CD8-positive, alpha-beta memory T cell (primary cell): ENCODE results near the gene PYGB. TPM values are rescaled to one million over a fixed set of nuclear protein-coding genes. Genes with fewer than 3 reads are reported as not detected.

ENCODE experiments used
- CTCF ChIA-PET: fragments of 350-600 bp; sonication (Branson Sonifier 250); formaldehyde crosslinking; loops from one replicate; lab custom pipeline; 2021; ENCODE audit warnings: antibody characterized with exemption; lab: Charles Lee
- POLR2A ChIA-PET: fragments of 350-600 bp; sonication (Branson Sonifier 250); formaldehyde crosslinking; loops from one replicate; lab custom pipeline; 2021; ENCODE audit warnings: antibody characterized with exemption; lab: Charles Lee
- DNase-seq, 5 donors: peaks; one replicate each; pipeline versions ENCODE4 v3.0.0 to v3.0.0-alpha.2; 2020 to 2022; ENCODE audit warnings: mixed read lengths in 1 of 5
- H3K27ac ChIP-seq: one replicate; pipeline ENCODE4 v1.7.0; 2013; ENCODE audit warnings: low read depth, mild to moderate bottlenecking, low read length, moderate library complexity
- H3K27me3 ChIP-seq: 2 replicates; pipeline ENCODE4 v1.7.0; 2013; ENCODE audit warnings: low read length, mild to moderate bottlenecking; ENCODE audit not compliant: insufficient read depth, poor library complexity, severe bottlenecking
- H3K36me3 ChIP-seq: 2 replicates; pipeline ENCODE4 v1.7.0; 2013; ENCODE audit warnings: mild to moderate bottlenecking, low read length, moderate library complexity; ENCODE audit not compliant: insufficient read depth
- H3K4me1 ChIP-seq: 2 replicates; pipeline ENCODE4 v1.7.0; 2013; ENCODE audit warnings: mild to moderate bottlenecking, low read length, moderate library complexity; ENCODE audit not compliant: insufficient read depth
- H3K4me3 ChIP-seq: 2 replicates; pipeline ENCODE4 v1.7.0; 2013; ENCODE audit warnings: mild to moderate bottlenecking, low read length
- H3K9me3 ChIP-seq: 2 replicates; pipeline ENCODE4 v1.7.0; 2013; ENCODE audit warnings: mild to moderate bottlenecking, low read length
- H3K27ac Mint-ChIP-seq, 8 donors: one replicate each; pipeline ENCODE4 v1.8.0; 2020 to 2021; ENCODE audit warnings: mixed read lengths in 8 of 8, mild to moderate bottlenecking in 6 of 8, inconsistent platforms in 3 of 8, moderate library complexity in 3 of 8
- H3K27me3 Mint-ChIP-seq, 2 donors: one replicate each; pipeline ENCODE4 v1.8.0; 2020 to 2021; ENCODE audit warnings: mixed read lengths in 2 of 2, mild to moderate bottlenecking in 1 of 2, moderate library complexity in 1 of 2
- H3K36me3 Mint-ChIP-seq, 3 donors: one replicate each; pipeline ENCODE4 v1.8.0; 2020 to 2021; ENCODE audit warnings: mixed read lengths in 3 of 3, inconsistent platforms in 1 of 3, mild to moderate bottlenecking in 1 of 3
- H3K4me1 Mint-ChIP-seq, 3 donors: one replicate each; pipeline ENCODE4 v1.8.0; 2020 to 2021; ENCODE audit warnings: mixed read lengths in 3 of 3, inconsistent platforms in 1 of 3, mild to moderate bottlenecking in 1 of 3
- H3K4me3 Mint-ChIP-seq, 7 donors: one replicate each; pipeline ENCODE4 v1.8.0; 2020 to 2021; ENCODE audit warnings: mixed read lengths in 7 of 7, mild to moderate bottlenecking in 6 of 7, moderate library complexity in 4 of 7, inconsistent platforms in 2 of 7
- H3K9me3 Mint-ChIP-seq, 5 donors: one replicate each; pipeline ENCODE4 v1.8.0; 2020 to 2022; ENCODE audit warnings: mixed read lengths in 5 of 5, mild to moderate bottlenecking in 3 of 5, moderate library complexity in 2 of 5, inconsistent platforms in 1 of 5
- polyA plus RNA-seq: library from polyadenylated mRNA; unstranded; fragments of 300-500 nt; fragmentation: Illumina TruSeq; gene quantifications from one replicate; pipeline ENCODE4 v1.2.3, GENCODE V29; 2021
- total RNA-seq, 2 experiments: library from RNA; stranded (reverse); gene quantifications; one replicate each; pipeline ENCODE4 v1.2.3, GENCODE V29; 2021

PYGB gene
- total and polyA plus RNA-seq, 3 experiments from 2014 or later = 32.5 to 35.7 (median 35.6) TPM

- peaks cover 16% of the 10 kb centered on the region for H3K4me1 ChIP-seq
- H3K27ac ChIP-seq = no peak overlapping the region
- CTCF ChIA-PET = interaction anchor here (0.7 kb wide), 1 partner anchor 19 kb away, joined by 3 read pairs; no protein-coding TSS in a partner anchor
- no peaks in the 10 kb centered on the region for H3K9me3 Mint-ChIP-seq
- peaks cover 4 to 27% (median 10%) of the 10 kb centered on the region in 3 donors for H3K36me3 Mint-ChIP-seq
- no peak overlapping the region for H3K4me3 Mint-ChIP-seq
- peaks cover 32 to 69% (median 50%) of the 10 kb centered on the region in 3 donors for H3K4me1 Mint-ChIP-seq
- no peak overlapping the region for H3K4me3 ChIP-seq
- H3K9me3 ChIP-seq = no peaks in the 10 kb centered on the region
- no peak overlapping the region for H3K27ac Mint-ChIP-seq
- no peaks in the 10 kb centered on the region for H3K36me3 ChIP-seq
- POLR2A ChIA-PET = no interaction called here
- no peak for DNase-seq
- no peaks in the 10 kb centered on the region for H3K27me3 ChIP-seq
- no peaks in the 10 kb centered on the region for H3K27me3 Mint-ChIP-seq
These were observed 7.2 kb downstream of the PYGB start for GRCh38 chr20:25254986-25255680.

- H3K27me3 Mint-ChIP-seq = no peaks in the 10 kb centered on the region
- no peaks in the 10 kb centered on the region for H3K27me3 ChIP-seq
- DNase-seq = no peak
- CTCF ChIA-PET = interaction anchor here (1.5 kb wide), 1 partner anchor 9 kb away, joined by 3 read pairs; the partner anchor contains the start of gene PYGB
- no peaks in the 10 kb centered on the region for H3K36me3 ChIP-seq
- H3K27ac Mint-ChIP-seq = peak overlapping the region in 2 of 8 donors; percentile 8 to 29
- H3K9me3 Mint-ChIP-seq = no peaks in the 10 kb centered on the region
- H3K4me1 Mint-ChIP-seq = peaks cover 19 to 65% (median 38%) of the 10 kb centered on the region in 3 donors
- peaks cover 5 to 38% (median 13%) of the 10 kb centered on the region in 3 donors for H3K36me3 Mint-ChIP-seq
- H3K4me3 ChIP-seq = no peak overlapping the region
- no peak overlapping the region for H3K4me3 Mint-ChIP-seq
- no peaks in the 10 kb centered on the region for H3K9me3 ChIP-seq
- peaks cover 16% of the 10 kb centered on the region for H3K4me1 ChIP-seq
- POLR2A ChIA-PET = no interaction called here
- no peak overlapping the region for H3K27ac ChIP-seq
These were observed 8.5 kb downstream of the PYGB start for GRCh38 chr20:25256226-25256859.

DNA sequence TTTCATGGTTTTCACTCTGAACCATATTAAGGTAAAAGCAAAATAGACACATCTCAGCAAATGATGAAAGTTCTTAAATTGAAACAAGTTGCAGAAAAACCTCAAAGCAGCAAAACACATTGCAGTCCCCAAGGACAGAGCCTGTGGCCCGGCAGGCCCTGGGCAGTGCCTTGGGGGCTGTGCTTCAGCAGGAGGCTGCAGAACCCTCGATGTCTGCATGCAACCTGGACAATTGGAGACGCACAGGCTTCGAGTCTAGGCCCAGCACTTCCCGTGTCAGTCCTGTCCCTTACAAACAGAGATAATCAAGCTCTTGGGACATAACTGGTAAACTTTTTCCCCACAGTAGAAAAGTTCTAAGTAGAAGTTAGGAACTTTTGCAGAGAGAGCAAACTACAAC, 9.2 kb downstream of the PYGB start:
- no peaks in the 10 kb centered on the region for H3K9me3 Mint-ChIP-seq
- CTCF ChIA-PET = interaction anchor here (1.5 kb wide), 1 partner anchor 10 kb away, joined by 3 read pairs; the partner anchor contains the start of gene PYGB
- Histone ChIP-seq H3K4me3 (no peak overlapping the region), H3K36me3 (no peaks in the 10 kb centered on the region), H3K27me3 (no peaks in the 10 kb centered on the region), H3K27ac (no peak overlapping the region), H3K9me3 (no peaks in the 10 kb centered on the region), H3K4me1 (peaks cover 16% of the 10 kb centered on the region)
- peak overlapping the region in 2 of 8 donors; percentile 7 to 38 for H3K27ac Mint-ChIP-seq
- no peak overlapping the region for H3K4me3 Mint-ChIP-seq
- peaks cover 18 to 57% (median 30%) of the 10 kb centered on the region in 3 donors for H3K4me1 Mint-ChIP-seq
- peaks cover 7 to 39% (median 19%) of the 10 kb centered on the region in 3 donors for H3K36me3 Mint-ChIP-seq
- H3K27me3 Mint-ChIP-seq = no peaks in the 10 kb centered on the region
- POLR2A ChIA-PET = no interaction called here
- DNase-seq = no peak

GRCh38 chr20:25257756-25258475, 10.0 kb downstream of the PYGB start:
- H3K4me3 ChIP-seq = no peak overlapping the region
- DNase-seq = no peak
- peaks cover 15 to 49% (median 24%) of the 10 kb centered on the region in 3 donors for H3K4me1 Mint-ChIP-seq
- POLR2A ChIA-PET = no interaction called here
- H3K27me3 ChIP-seq = no peaks in the 10 kb centered on the region
- H3K4me1 ChIP-seq = peaks cover 16% of the 10 kb centered on the region
- no peaks in the 10 kb centered on the region for H3K27me3 Mint-ChIP-seq
- no peak overlapping the region for H3K4me3 Mint-ChIP-seq
- no peaks in the 10 kb centered on the region for H3K9me3 Mint-ChIP-seq
- no peak overlapping the region for H3K27ac ChIP-seq
- no peaks in the 10 kb centered on the region for H3K36me3 ChIP-seq
- CTCF ChIA-PET = interaction anchor here (1.5 kb wide), 1 partner anchor 10 kb away, joined by 3 read pairs; the partner anchor contains the start of gene PYGB
- peak overlapping the region in 3 of 8 donors; percentile 17 to 43 (median 21) for H3K27ac Mint-ChIP-seq
- H3K9me3 ChIP-seq = no peaks in the 10 kb centered on the region
- peaks cover 7 to 36% (median 19%) of the 10 kb centered on the region in 3 donors for H3K36me3 Mint-ChIP-seq

DNA sequence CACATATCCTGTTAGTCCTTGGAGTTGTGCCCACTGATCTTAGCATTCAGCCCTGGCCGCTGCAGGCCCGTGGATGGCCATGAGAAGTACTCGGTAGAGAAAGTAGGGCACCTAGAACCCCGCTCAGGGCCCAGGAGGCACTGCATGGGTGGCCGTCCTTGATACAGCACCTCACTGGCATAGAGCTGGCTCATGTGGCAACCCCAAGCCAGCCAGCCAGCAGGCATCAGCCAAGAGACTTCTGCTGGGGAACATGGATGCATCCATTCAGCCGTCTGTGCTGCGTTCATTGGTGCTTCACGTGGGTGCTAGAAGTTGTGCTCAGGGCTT, 10.6 kb downstream of the PYGB start:
- CTCF ChIA-PET = no interaction called here
- POLR2A ChIA-PET = no interaction called here

GRCh38 chr20:25258828-25259227, 10.9 kb downstream of the PYGB start:
- H3K27ac Mint-ChIP-seq = peak overlapping the region in 1 of 8 donors; percentile 83
- Histone ChIP-seq H3K27ac (no peak overlapping the region), H3K4me3 (no peak overlapping the region), H3K27me3 (no peaks in the 10 kb centered on the region), H3K36me3 (no peaks in the 10 kb centered on the region), H3K4me1 (peaks cover 16% of the 10 kb centered on the region), H3K9me3 (no peaks in the 10 kb centered on the region)
- DNase-seq = no peak
- POLR2A ChIA-PET = no interaction called here
- CTCF ChIA-PET = no interaction called here
- no peaks in the 10 kb centered on the region for H3K27me3 Mint-ChIP-seq
- no peaks in the 10 kb centered on the region for H3K9me3 Mint-ChIP-seq
- peaks cover 7 to 36% (median 24%) of the 10 kb centered on the region in 3 donors for H3K36me3 Mint-ChIP-seq
- H3K4me3 Mint-ChIP-seq = no peak overlapping the region
- H3K4me1 Mint-ChIP-seq = peaks cover 17 to 43% (median 23%) of the 10 kb centered on the region in 3 donors

More for the DNA sequence above, 10.6 kb downstream of the PYGB start:
- Histone ChIP-seq H3K4me3 (no peak overlapping the region), H3K27me3 (no peaks in the 10 kb centered on the region), H3K27ac (no peak overlapping the region), H3K9me3 (no peaks in the 10 kb centered on the region), H3K36me3 (no peaks in the 10 kb centered on the region), H3K4me1 (peaks cover 16% of the 10 kb centered on the region)
- Mint-ChIP-seq H3K27me3 (no peaks in the 10 kb centered on the region), H3K4me3 (no peak overlapping the region), H3K27ac (no peak overlapping the region), H3K4me1 (peaks cover 17 to 47% (median 23%) of the 10 kb centered on the region in 3 donors), H3K9me3 (no peaks in the 10 kb centered on the region), H3K36me3 (peaks cover 7 to 36% (median 24%) of the 10 kb centered on the region in 3 donors)
- DNase-seq = no peak

- H3K4me1 Mint-ChIP-seq = peaks cover 20 to 42% (median 23%) of the 10 kb centered on the region in 3 donors
- H3K9me3 Mint-ChIP-seq = no peaks in the 10 kb centered on the region
- ChIA-PET POLR2A (no interaction called here), CTCF (no interaction called here)
- peaks cover 7 to 36% (median 28%) of the 10 kb centered on the region in 3 donors for H3K36me3 Mint-ChIP-seq
- no peaks in the 10 kb centered on the region for H3K27me3 ChIP-seq
- no peaks in the 10 kb centered on the region for H3K9me3 ChIP-seq
- H3K4me1 ChIP-seq = peaks cover 16% of the 10 kb centered on the region
- no peak for DNase-seq
- H3K27ac Mint-ChIP-seq = peak overlapping the region in 1 of 8 donors; percentile 83
- H3K4me3 Mint-ChIP-seq = peak overlapping the region in 1 of 7 donors; percentile 27
- no peak overlapping the region for H3K27ac ChIP-seq
- no peaks in the 10 kb centered on the region for H3K27me3 Mint-ChIP-seq
- no peak overlapping the region for H3K4me3 ChIP-seq
- H3K36me3 ChIP-seq = no peaks in the 10 kb centered on the region
These were observed 11.5 kb downstream of the PYGB start for GRCh38 chr20:25259358-25259757.
